AG09309 (cell line): ENCODE results near the gene CATSPERE.
"Not testable (repeated sequence)": the region's sequence is repeated elsewhere in the genome, so short reads cannot be mapped to it uniquely, and the experiment has no call there.

Experiments used
- DNase-seq: peaks from one replicate; pipeline ENCODE4 v3.0.0-alpha.2; 2010; ENCODE audit warnings: low read depth
- H3K4me3 ChIP-seq: 2 replicates; pipeline ENCODE4 v1.5.1; 2011; ENCODE audit warnings: mild to moderate bottlenecking, low read depth, low read length, moderate library complexity; ENCODE audit not compliant: control insufficient read depth
- CTCF ChIP-seq: IDR thresholded peaks from 2 replicates; pipeline ENCODE4 v1.5.1; 2011; ENCODE audit warnings: mild to moderate bottlenecking, low read depth, low read length, inconsistent platforms; ENCODE audit not compliant: insufficient read depth, control insufficient read depth; ENCODE audit errors: missing control alignments

CATSPERE gene

DNA sequence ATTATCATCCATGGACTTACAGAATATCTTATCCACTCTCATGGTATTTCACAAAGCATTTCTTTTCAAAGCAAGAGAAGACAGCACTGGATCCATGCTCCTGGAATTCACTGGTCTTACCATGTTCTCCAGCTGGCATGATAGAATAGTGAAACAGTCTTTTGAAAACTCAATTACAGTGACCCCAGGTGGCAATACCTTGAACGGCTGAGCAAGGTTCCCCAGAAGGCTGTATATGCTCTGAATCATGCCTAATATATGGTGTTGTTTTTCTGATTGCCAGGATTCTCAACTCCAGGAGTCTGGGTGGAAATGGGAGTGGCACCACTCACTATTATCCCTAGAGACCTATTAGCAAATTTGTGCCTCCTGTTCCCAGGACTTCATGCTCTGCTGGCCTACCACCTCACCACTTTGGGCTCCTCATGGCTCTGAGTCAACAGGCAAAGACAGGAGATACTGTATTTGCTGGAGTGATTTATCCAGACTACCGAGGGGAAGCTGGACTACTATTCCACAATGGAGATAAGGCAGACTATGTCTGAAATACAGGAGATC lies 87.6 kb downstream of the CATSPERE start:
- no peak for TF ChIP-seq CTCF
- H3K4me3 ChIP-seq: no peak overlapping the region
- no peak for DNase-seq

- DNase-seq: no peak
- H3K4me3 ChIP-seq: no peak overlapping the region
- no peak for TF ChIP-seq CTCF
These were observed 91.3 kb downstream of the CATSPERE start for GRCh38 chr1:244552336-244552735.

DNA sequence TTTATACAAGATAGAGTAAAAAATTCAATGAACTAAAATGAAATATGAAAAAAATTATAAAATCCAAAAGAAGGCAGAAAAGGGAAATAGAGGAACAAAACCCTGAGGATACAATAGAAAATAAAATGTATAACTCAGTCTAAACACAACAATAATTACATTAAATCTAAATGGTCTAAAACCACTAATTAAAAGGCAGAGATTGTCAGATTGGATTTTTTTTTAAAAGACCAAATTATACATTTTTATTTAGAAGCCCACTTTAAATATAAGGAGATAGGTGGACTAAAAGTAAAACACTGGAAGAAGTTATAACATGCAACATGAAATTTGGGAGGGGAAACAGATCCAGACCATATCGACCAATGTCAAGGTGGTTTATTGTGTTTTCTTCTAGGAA lies 95.2 kb downstream of the CATSPERE start:
- TF ChIP-seq CTCF: no peak
- DNase-seq: no peak
- H3K4me3 ChIP-seq: no peak overlapping the region

GRCh38 chr1:244557565-244557964 lies 96.5 kb downstream of the CATSPERE start:
- TF ChIP-seq CTCF: no peak
- DNase-seq: no peak
- H3K4me3 ChIP-seq: no peak overlapping the region

GRCh38 chr1:244559561-244559960 lies 98.5 kb downstream of the CATSPERE start:
- DNase-seq: no peak
- no peak for TF ChIP-seq CTCF
- no peak overlapping the region for H3K4me3 ChIP-seq

DNA sequence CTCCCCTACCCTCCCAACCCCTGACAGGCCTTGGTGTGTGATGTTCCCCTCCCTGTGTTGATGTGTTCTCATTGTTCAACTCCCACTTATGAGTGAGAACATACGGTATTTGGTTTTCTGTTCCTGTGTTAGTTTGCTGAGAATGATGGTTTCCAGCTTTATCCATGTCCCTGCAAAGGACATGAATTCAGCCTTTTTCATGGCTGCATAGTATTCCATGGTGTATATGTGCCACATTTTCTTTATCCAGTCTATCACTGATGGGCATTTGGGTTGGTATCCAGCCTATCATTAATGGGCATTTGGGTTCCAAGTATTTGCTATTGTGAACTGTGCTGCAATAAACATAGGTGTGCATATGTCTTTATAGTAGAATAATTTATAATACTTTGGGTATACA lies 101.8 kb downstream of the CATSPERE start:
- H3K4me3 ChIP-seq, DNase-seq: not testable (repeated sequence)

DNA sequence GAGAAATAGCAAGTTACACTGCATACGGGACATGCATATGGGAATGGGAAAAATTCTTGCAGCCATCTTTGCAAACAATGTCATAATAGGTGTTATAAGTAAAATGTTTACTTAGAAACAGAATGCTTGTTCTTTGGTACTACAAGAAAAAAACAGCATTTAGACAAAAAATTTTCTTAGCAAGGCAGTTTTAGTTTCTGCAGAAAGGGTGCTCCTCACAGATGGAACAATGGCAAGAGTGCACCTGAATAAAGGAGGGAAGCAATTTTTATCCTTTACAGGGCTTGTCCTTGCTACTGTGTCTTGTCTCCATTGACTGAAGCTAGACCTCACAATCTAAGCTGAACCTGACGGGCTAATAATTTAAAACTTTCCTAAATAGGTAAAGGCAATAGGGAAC lies 112.7 kb downstream of the CATSPERE start:
- no peak overlapping the region for H3K4me3 ChIP-seq
- no peak for TF ChIP-seq CTCF
- DNase-seq: no peak
